OCI-LY7 (cell line): ENCODE results near the gene FBXO45. TPM values are rescaled to one million over a fixed set of nuclear protein-coding genes. Genes with fewer than 3 reads are reported as not detected.

ENCODE experiments used
- BruUV-seq: library from RNA; stranded (reverse); fragments of 400-500 nt; replicated peaks from 2 replicates; lab custom pipeline; 2021; lab: Mats Ljungman, UMichigan
- CTCF ChIA-PET: fragments of 300-600 bp; sonication (Branson Sonifier 250); formaldehyde crosslinking; loops from one replicate; lab custom pipeline; 2022; ENCODE audit warnings: antibody characterized with exemption; ENCODE audit not compliant: unreplicated experiment; lab: Charles Lee
- POLR2A ChIA-PET: fragments of 300-600 bp; sonication (Branson Sonifier 250); formaldehyde crosslinking; loops from one replicate; lab custom pipeline; 2022; ENCODE audit warnings: antibody characterized with exemption; lab: Charles Lee
- DNase-seq: peaks from one replicate; pipeline ENCODE4 v3.0.0-alpha.2; 2015; ENCODE audit warnings: low spot score
- H2AFZ ChIP-seq: fragments of 200-600 bp; sonication (generic), shearing (Covaris generic); 2 replicates; pipeline ENCODE4 v1.6.1; 2014; ENCODE audit warnings: mild to moderate bottlenecking, antibody characterized with exemption, low read length, moderate library complexity
- H3K27ac ChIP-seq: fragments of 200-600 bp; sonication (generic); 2 replicates; pipeline ENCODE4 v1.5.1; 2014; ENCODE audit warnings: mixed run types, low read depth, mild to moderate bottlenecking, moderate library complexity, low read length, inconsistent platforms; ENCODE audit not compliant: poor library complexity, severe bottlenecking
- H3K36me3 ChIP-seq: fragments of 200-600 bp; sonication (generic); 2 replicates; pipeline ENCODE4 v1.6.1; 2014; ENCODE audit warnings: mild to moderate bottlenecking, antibody characterized with exemption, low read length, moderate library complexity, mixed read lengths; ENCODE audit not compliant: insufficient read depth
- H3K4me1 ChIP-seq: fragments of 200-600 bp; sonication (generic); 2 replicates; pipeline ENCODE4 v1.5.1; 2014; ENCODE audit warnings: mild to moderate bottlenecking, low read length; ENCODE audit not compliant: insufficient read depth, poor library complexity, severe bottlenecking
- H3K4me2 ChIP-seq: fragments of 200-600 bp; sonication (generic); 2 replicates; pipeline ENCODE4 v1.6.1; 2014; ENCODE audit warnings: mild to moderate bottlenecking, low read length
- H3K4me3 ChIP-seq: fragments of 200-600 bp; sonication (generic); 2 replicates; pipeline ENCODE4 v1.5.1; 2014; ENCODE audit warnings: mild to moderate bottlenecking, low read depth, low read length; ENCODE audit not compliant: poor library complexity, severe bottlenecking
- H3K79me2 ChIP-seq: fragments of 200-600 bp; sonication (generic); 2 replicates; pipeline ENCODE4 v1.6.1; 2016; ENCODE audit warnings: low read depth, mild to moderate bottlenecking, low read length, moderate library complexity, mixed read lengths; ENCODE audit not compliant: insufficient read depth
- H3K9me2 ChIP-seq: fragments of 200-600 bp; sonication (generic); 2 replicates; pipeline ENCODE4 v1.6.1; 2016; ENCODE audit warnings: mild to moderate bottlenecking, low read length, mixed read lengths; ENCODE audit not compliant: insufficient read depth
- H3K9me3 ChIP-seq: fragments of 200-600 bp; sonication (generic); 2 replicates; pipeline ENCODE4 v1.6.1; 2014; ENCODE audit warnings: mild to moderate bottlenecking, mixed run types, low read length, mixed read lengths
- H4K20me1 ChIP-seq: fragments of 200-600 bp; sonication (generic); 2 replicates; pipeline ENCODE4 v1.6.1; 2014; ENCODE audit warnings: mild to moderate bottlenecking, antibody characterized with exemption, low read length, moderate library complexity, mixed read lengths; ENCODE audit not compliant: insufficient read depth
- CTCF ChIP-seq: fragments of 200-600 bp; sonication (generic); conservative IDR thresholded peaks from 2 replicates; pipeline ENCODE4 v1.5.1; 2014; ENCODE audit warnings: mild to moderate bottlenecking, antibody characterized with exemption, low read length, moderate library complexity, mixed read lengths
- EZH2phosphoT487 ChIP-seq: fragments of 200-600 bp; sonication (generic); IDR thresholded peaks from 2 replicates; pipeline ENCODE4 v1.6.1; 2018; ENCODE audit warnings: low read depth, borderline replicate concordance, mild to moderate bottlenecking, mixed run types, antibody characterized with exemption, low read length, moderate library complexity, mixed read lengths
- intact Hi-C: fragments of 100-400 bp; cut with micrococcal nuclease; formaldehyde crosslinking; loops from one replicate; pipeline ENCODE4 v1.10.0; 2022; ENCODE audit not compliant: unreplicated experiment
- total RNA-seq, 2 experiments: library from RNA; depleted of rRNA in 1 of 2; stranded (reverse); fragments of >200 nt in 1 of 2; shearing (Covaris generic) in 1 of 2; gene quantifications; 2 replicates each; pipeline ENCODE4 v1.2.3, GENCODE V29; 2014 to 2022

The FBXO45 gene
- total RNA-seq, 2 experiments from 2014 or later: 10.6 to 15.5 TPM

- peaks cover 8% of the 10 kb centered on the region for H3K4me1 ChIP-seq
- no peaks in the 10 kb centered on the region for H3K9me2 ChIP-seq
- no peaks in the 10 kb centered on the region for H4K20me1 ChIP-seq
- ChIA-PET CTCF (no interaction called here), POLR2A (interaction anchor here (0.6 to 0.7 kb wide), 2 partner anchors 161 to 1005 kb away, joined by 3 read pairs; no protein-coding TSS in a partner anchor)
- intact Hi-C loops: no loop called here
- BruUV-seq: no TSS peak
- DNase-seq: peak; percentile 36
- H3K9me3 ChIP-seq: peaks cover 10% of the 10 kb centered on the region
- H3K4me3 ChIP-seq: no peak overlapping the region
- TF ChIP-seq CTCF (peak; percentile 50), EZH2phosphoT487 (no peak)
- no peak overlapping the region for H3K27ac ChIP-seq
- H2AFZ ChIP-seq: no peak overlapping the region
- H3K4me2 ChIP-seq: no peak overlapping the region
- no peaks in the 10 kb centered on the region for H3K79me2 ChIP-seq
- H3K36me3 ChIP-seq: no peaks in the 10 kb centered on the region
These were observed 43.9 kb upstream of the FBXO45 start for GRCh38 chr3:196524527-196524926.

- no peak overlapping the region for H3K27ac ChIP-seq
- H3K36me3 ChIP-seq: no peaks in the 10 kb centered on the region
- ChIA-PET CTCF (no interaction called here), POLR2A (interaction anchor here (0.6 kb wide), 1 partner anchor 273 kb away, joined by 3 read pairs; no protein-coding TSS in a partner anchor)
- peaks cover 8% of the 10 kb centered on the region for H3K4me1 ChIP-seq
- no peaks in the 10 kb centered on the region for H3K79me2 ChIP-seq
- no peak for DNase-seq
- H4K20me1 ChIP-seq: no peaks in the 10 kb centered on the region
- no TSS peak for BruUV-seq
- H3K9me2 ChIP-seq: no peaks in the 10 kb centered on the region
- no peak for TF ChIP-seq EZH2phosphoT487
- no peak for TF ChIP-seq CTCF
- H2AFZ ChIP-seq: no peak overlapping the region
- H3K4me3 ChIP-seq: no peak overlapping the region
- H3K4me2 ChIP-seq: no peak overlapping the region
- intact Hi-C loops: no loop called here
- peaks cover 4% of the 10 kb centered on the region for H3K9me3 ChIP-seq
These were observed 43.3 kb upstream of the FBXO45 start for GRCh38 chr3:196525141-196525540.

GRCh38 chr3:196528639-196529233 is 39.7 kb upstream of the FBXO45 start:
- ChIA-PET CTCF (no interaction called here), POLR2A (interaction anchor here (0.6 to 1.3 kb wide), 2 partner anchors 78 to 156 kb away, joined by 3 read pairs; no protein-coding TSS in a partner anchor)
- Histone ChIP-seq H3K4me2 (peak overlapping the region; percentile 65), H3K79me2 (no peaks in the 10 kb centered on the region), H3K9me2 (no peaks in the 10 kb centered on the region), H3K27ac (no peak overlapping the region), H3K36me3 (no peaks in the 10 kb centered on the region), H3K4me1 (peaks cover 8% of the 10 kb centered on the region), H4K20me1 (no peaks in the 10 kb centered on the region), H3K4me3 (peak overlapping the region; percentile 55), H3K9me3 (no peaks in the 10 kb centered on the region; the same call in 1 of the 2 replicates), H2AFZ (peak overlapping the region; percentile 68)
- no TSS peak for BruUV-seq
- TF ChIP-seq CTCF (peak; percentile 81), EZH2phosphoT487 (no peak)
- DNase-seq: peak; percentile 77
- intact Hi-C loops: no loop called here
